Heart left ventricle (tissue), 16 donors: ENCODE results near the gene FANCB. TPM values are rescaled to one million over a fixed set of nuclear protein-coding genes. Genes with fewer than 3 reads are reported as not detected.

ENCODE experiments used
- ATAC-seq, 4 donors: fragments of 200-7000 bp; cut with Tn5 transposase; one replicate each; pipeline ENCODE4 v1.9.1; 2020 to 2022; ENCODE audit warnings: moderate library complexity in 4 of 4, mild to moderate bottlenecking in 3 of 4, moderate number of reproducible peaks in 1 of 4
- DNase-seq, 5 donors: peaks; one replicate each; pipeline ENCODE4 v3.0.0-alpha.2; 2020
- H3K27ac ChIP-seq, 12 donors: fragments of 200-600 bp; sonication (generic) in 4 of 12; one replicate each; pipeline versions ENCODE4 v1.5.0 to v1.8.0; 2016 to 2022; ENCODE audit warnings: mild to moderate bottlenecking in 2 of 12
- H3K27me3 ChIP-seq, 9 donors: fragments of 200-600 bp; sonication (generic) in 2 of 9; one replicate each; pipeline versions ENCODE4 v1.5.1 to v1.8.0; 2016 to 2022; ENCODE audit warnings: mild to moderate bottlenecking in 3 of 9
- H3K36me3 ChIP-seq, 9 donors: fragments of 200-600 bp; sonication (generic) in 2 of 9; one replicate each; pipeline versions ENCODE4 v1.5.0 to v1.8.0; 2018 to 2022; ENCODE audit warnings: mild to moderate bottlenecking in 2 of 9
- H3K4me1 ChIP-seq, 12 donors: fragments of 200-600 bp; sonication (generic) in 4 of 12; one replicate each; pipeline versions ENCODE4 v1.5.0 to v1.8.0; 2016 to 2022; ENCODE audit warnings: mild to moderate bottlenecking in 3 of 12
- H3K4me3 ChIP-seq, 12 donors: fragments of 200-600 bp; sonication (generic) in 4 of 12; one replicate each; pipeline versions ENCODE4 v1.5.0 to v1.8.0; 2017 to 2022; ENCODE audit warnings: mild to moderate bottlenecking in 9 of 12, moderate library complexity in 4 of 12
- H3K9me3 ChIP-seq, 12 donors: fragments of 200-600 bp; sonication (generic) in 4 of 12; one replicate each; pipeline versions ENCODE4 v1.5.0 to v1.8.0; 2016 to 2022; ENCODE audit warnings: mild to moderate bottlenecking in 1 of 12
- CTCF ChIP-seq, 12 donors: fragments of 200-600 bp; sonication (generic) in 4 of 12; IDR thresholded peaks; one replicate each; pipeline versions ENCODE4 v1.5.0 to v1.8.0; 2018 to 2022; ENCODE audit warnings: antibody characterized with exemption in 12 of 12, mild to moderate bottlenecking in 5 of 12
- POLR2A ChIP-seq, 2 donors: fragments of 450-650 bp; IDR thresholded peaks; one replicate each; pipeline ENCODE4 v1.6.1; 2017; ENCODE audit warnings: antibody characterized with exemption in 2 of 2, mild to moderate bottlenecking in 2 of 2, moderate library complexity in 2 of 2
- WGBS, 4 donors: extraction: QIAGEN DNeasy Blood & Tissue Kit in 2 of 4; methylation state at CpG; one replicate each; pipeline versions ENCODE4 v1.1.5 to v1.1.7; 2013 to 2018; 5-methylcytosine and 5-hydroxymethylcytosine counted together
- intact Hi-C, 10 donors: fragments of 100-400 bp; cut with DNase I; formaldehyde crosslinking; loops; one replicate each; pipeline versions ENCODE4 v1.11.1 to v1.14.2; 2022
- polyA plus RNA-seq, 2 donors: library from polyadenylated mRNA; stranded (reverse); fragments of 200-250 nt; gene quantifications; one replicate each; pipeline ENCODE4 v1.2.3, GENCODE V29; 2013
- total RNA-seq, 9 donors: library from RNA; depleted of rRNA in 2 of 9; stranded (reverse); fragments of >200 nt in 2 of 9; fragmentation: NEBNext Ultra II Directional in 3 of 9; extraction: Animal tissue kit (Norgen Biotek cat#: 25700) in 3 of 9; gene quantifications; one replicate each; pipeline versions ENCODE4 v1.1.0 to v1.2.4, GENCODE V29; 2016 to 2023
- donor health status: ischemic (EF 13 %, LVEDD 7.1; RV severe dilation, severe dysfunction).
- donor health status: healthy with polysubstance abuse.
- donor health status: DM: no; HTN: yes; CAD: no.
- donor health status: DM: no; HTN: no; CAD: no.
- donor health status: ischemic (EF 25% LVEDD 6.9; RV normal size, moderate dysfunction).
- donor health status: ischemic (EF 25% LVEDD 5.7; RV mildly dilated, moderate dysfunction).
- donor health status: healthy.
- donor health status: DM: yes; HTN: yes; CAD: no.
- donor health status: ischemic (EF 35%, LVEDD 5.7; RV mildly dilated, moderate dysfunction).
- donor health status: nonischemic (EF 11% LVEDD 7.7; RV severe dilation, severe dysfunction).
- donor health status: DM: yes; HTN: yes; CAD: no.
- donor health status: PGD.
- donor health status: ischemic (EF 29% LVEDD 5.4; RV normal size, mild dysfunction).
- donor health status: nonischemic (EF 23%, LVEDD 6.1; RV moderate dilation, normal function).

Gene FANCB
- total and polyA plus RNA-seq, 11 donors = 0.11 to 1.6 (median 0.38) TPM

- Histone ChIP-seq H3K9me3 (no peaks in the 10 kb centered on the region), H3K36me3 (peaks cover 0 to 61% (median 23%) of the 10 kb centered on the region in 9 donors), H3K27ac (no peak overlapping the region), H3K4me1 (no peaks in the 10 kb centered on the region), H3K4me3 (no peak overlapping the region), H3K27me3 (no peaks in the 10 kb centered on the region)
- ATAC-seq (no peak), DNase-seq (no peak)
- intact Hi-C loops = no loop called here
- TF ChIP-seq CTCF (IDR thresholded peaks at IDR 0.05) (no peak), POLR2A (IDR thresholded peaks at IDR 0.05) (no peak)
- WGBS, 4 donors = 50 to 71% (median 64%) methylated on average over 2 of the region's 2 CpGs
Measured at GRCh38 chrX:14919407-14919806, 46.5 kb upstream of the FANCB start.

- DNase-seq (no peak), ATAC-seq (no peak)
- intact Hi-C loops = no loop called here
- Histone ChIP-seq H3K27ac (no peak overlapping the region), H3K9me3 (no peaks in the 10 kb centered on the region), H3K4me1 (no peaks in the 10 kb centered on the region), H3K36me3 (peaks cover 0 to 93% (median 46%) of the 10 kb centered on the region in 9 donors), H3K4me3 (no peak overlapping the region), H3K27me3 (no peaks in the 10 kb centered on the region)
- 62 to 80% (median 70%) methylated on average over 3 of the region's 3 CpGs for WGBS, 4 donors
- no peak for TF ChIP-seq CTCF (IDR thresholded peaks at IDR 0.05)
- no peak for TF ChIP-seq POLR2A (IDR thresholded peaks at IDR 0.05)
Measured at GRCh38 chrX:14916017-14916674, 43.3 kb upstream of the FANCB start.

DNA sequence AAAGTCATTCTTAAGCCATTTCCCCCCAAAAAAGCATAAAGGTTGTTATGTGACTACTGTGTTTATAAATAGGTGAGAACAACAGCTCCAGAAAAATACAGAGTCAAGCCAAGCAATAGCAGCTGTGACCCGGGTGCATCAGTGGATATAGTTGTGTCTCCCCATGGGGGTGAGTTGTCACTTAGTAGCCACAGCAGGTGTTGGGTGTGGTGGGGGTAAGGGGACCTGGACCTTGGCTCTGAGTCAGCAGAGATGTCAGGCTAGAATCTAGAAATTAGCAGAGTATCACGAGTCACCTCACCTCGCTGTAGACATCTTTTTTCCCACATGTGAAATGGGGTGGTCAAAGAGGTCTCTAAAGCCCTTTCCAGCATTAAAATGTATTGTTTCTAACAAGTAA is 42.7 kb upstream of the FANCB start:
- Histone ChIP-seq H3K4me1 (no peaks in the 10 kb centered on the region), H3K27me3 (no peaks in the 10 kb centered on the region), H3K27ac (no peak overlapping the region), H3K4me3 (no peak overlapping the region), H3K9me3 (no peaks in the 10 kb centered on the region), H3K36me3 (peaks cover 0 to 98% (median 48%) of the 10 kb centered on the region in 9 donors)
- ATAC-seq (no peak), DNase-seq (no peak)
- intact Hi-C loops = no loop called here
- no peak for TF ChIP-seq CTCF (IDR thresholded peaks at IDR 0.05)
- no peak for TF ChIP-seq POLR2A (IDR thresholded peaks at IDR 0.05)
- 82 to 95% (median 91%) methylated on average over 3 of the region's 3 CpGs for WGBS, 4 donors

DNA sequence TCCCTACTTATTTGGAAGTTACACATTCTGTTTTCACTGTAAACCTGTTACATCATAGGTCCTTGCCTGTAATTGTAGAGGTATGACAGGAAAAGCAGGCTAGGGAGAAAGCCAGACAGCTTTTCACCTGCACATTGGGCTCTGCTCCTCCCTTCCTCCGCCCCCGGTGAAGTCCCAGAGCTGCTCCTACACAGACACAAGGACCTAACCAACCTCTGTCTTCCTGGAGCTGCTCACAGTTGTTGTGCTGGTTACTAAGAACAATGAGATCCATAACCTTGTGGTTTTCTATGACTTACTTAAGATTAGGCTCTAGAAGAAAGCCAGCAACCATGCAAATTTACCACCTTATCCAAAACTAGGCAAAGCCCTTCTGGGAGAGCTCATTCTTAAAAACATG is 40.4 kb upstream of the FANCB start:
- no peak for DNase-seq
- Histone ChIP-seq H3K9me3 (no peaks in the 10 kb centered on the region), H3K27ac (no peak overlapping the region), H3K4me3 (no peak overlapping the region), H3K4me1 (no peaks in the 10 kb centered on the region), H3K27me3 (no peaks in the 10 kb centered on the region), H3K36me3 (peaks cover 0 to 95% (median 45%) of the 10 kb centered on the region in 9 donors)
- intact Hi-C loops = no loop called here
- no peak for ATAC-seq
- TF ChIP-seq POLR2A (IDR thresholded peaks at IDR 0.05) (no peak), CTCF (IDR thresholded peaks at IDR 0.05) (no peak)
- 78 to 95% (median 89%) methylated on average over 2 of the region's 2 CpGs for WGBS, 4 donors
